ENCODE results near the gene MAGEA9.
"Not testable (repeated sequence)": the region's sequence is repeated elsewhere in the genome, so short reads cannot be mapped to it uniquely, and the experiment has no call there.

MAGEA9 gene, protein sequence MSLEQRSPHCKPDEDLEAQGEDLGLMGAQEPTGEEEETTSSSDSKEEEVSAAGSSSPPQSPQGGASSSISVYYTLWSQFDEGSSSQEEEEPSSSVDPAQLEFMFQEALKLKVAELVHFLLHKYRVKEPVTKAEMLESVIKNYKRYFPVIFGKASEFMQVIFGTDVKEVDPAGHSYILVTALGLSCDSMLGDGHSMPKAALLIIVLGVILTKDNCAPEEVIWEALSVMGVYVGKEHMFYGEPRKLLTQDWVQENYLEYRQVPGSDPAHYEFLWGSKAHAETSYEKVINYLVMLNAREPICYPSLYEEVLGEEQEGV

DNA sequence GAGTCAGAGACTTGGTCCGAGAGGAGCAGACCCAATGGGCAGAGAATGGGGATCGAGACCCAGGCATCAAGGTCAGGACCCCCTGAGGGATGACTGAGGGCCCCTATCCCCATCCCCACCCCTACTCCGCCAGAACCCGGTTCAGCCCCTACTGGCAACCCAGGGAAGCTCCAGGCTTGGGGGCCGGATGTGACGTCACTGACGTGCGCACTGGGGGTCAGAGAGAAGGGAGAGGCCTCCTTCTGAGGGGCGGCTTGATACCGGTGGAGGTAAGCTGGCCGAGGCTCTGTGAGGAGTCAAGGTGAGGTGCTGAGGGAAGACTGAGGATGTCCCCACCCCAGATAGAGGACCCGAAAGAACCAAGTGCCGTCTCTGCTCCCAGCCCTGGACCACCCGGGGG is at the start of gene MAGEA9:
Gene MAGEA9 (plus strand): TSS at position 204 of the 400 bp plus-strand sequence. CDS start 4,281 bp downstream, outside the sequence.
- DNase-seq: not testable (repeated sequence)

DNA sequence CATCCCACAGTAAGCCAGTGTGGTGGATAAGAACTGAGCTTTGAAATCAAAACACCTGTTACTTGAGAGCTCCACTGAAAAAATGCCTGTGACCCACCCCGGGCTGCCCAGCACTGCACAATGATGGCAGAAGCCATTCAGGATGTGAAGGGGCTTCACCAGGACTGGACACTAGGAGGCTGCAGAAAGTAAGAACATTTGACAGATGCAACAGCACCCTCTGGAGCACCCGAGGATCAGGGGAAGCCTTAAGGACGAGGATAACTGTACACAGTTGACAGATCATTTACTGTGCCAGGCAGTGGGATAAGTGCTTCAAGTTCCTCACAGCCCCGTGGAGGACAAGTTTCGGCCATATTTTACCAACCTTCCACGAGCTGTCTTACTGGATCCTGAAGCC is 39.5 kb upstream of the MAGEA9 start:
- DNase-seq: not testable (repeated sequence)

DNA sequence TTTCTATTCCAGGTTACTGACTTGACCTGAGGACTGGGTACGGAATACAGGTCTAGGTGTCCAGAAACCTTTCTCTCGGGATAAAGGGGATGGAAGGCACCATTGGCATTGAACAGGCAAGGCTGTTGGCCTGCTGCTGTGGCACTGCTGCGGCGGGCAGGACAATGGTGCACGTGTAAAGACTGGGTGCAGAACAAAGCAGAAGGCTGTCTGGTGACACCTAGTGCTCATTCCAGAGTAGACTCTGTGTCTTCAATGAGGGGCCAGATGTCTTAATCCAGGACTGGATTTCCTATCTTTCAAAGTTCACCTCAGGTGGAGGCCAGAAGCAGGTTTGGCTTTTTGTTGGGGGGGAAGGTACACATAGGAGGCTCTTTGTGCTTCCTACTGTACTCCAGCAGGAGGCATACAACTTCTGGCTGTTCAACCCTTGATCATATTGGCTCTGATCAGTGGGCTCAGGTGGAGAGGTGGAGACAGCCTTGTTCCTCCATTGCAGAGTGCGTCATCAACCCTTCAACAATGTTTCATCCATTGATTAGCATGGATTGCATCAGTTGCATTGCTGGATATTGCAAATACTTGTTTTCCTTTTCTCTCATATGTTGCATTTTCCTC is 35.2 kb upstream of the MAGEA9 start:
- DNase-seq: not testable (repeated sequence)

DNA sequence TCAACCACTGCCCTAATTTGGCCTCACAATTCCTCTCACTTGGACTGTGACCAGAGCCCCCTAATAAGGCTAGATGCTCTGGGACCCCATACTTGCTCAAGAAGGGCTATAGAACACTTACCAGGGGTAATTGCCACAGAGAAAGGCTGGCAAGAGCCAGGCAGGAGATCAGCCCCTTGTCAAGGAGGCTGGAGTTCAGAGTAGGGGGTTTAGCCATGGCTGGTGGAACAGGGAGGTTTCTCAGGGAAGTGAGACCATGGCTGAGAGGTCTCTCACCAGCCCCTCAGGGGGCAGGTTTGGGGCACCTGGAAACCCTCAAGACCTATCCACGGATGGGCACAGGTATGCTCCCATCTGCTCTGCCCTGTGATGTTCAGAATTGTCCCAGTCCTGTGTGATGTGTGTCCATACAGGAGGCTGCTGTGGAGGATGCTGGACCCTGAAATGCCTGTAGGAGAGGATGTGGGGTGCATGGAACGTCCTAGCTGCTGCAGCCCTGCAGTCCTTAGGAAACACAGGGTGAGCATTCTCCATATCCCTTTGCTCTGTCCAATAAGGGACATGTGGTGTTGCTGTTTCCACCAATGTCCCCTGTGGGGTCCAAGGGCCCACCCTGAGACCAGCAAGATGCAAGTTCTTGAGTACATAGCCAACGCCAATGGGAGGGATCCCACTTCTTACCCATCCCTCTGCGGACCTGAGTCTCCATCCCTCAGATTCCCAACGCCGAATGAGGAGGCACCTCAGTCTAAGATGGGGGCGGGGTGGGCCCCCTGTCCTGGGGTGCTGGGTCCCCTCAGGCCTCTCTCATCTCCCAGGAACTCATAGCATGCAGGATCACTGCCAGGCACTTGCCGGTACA is 24.3 kb upstream of the MAGEA9 start:
- no peak for DNase-seq

DNA sequence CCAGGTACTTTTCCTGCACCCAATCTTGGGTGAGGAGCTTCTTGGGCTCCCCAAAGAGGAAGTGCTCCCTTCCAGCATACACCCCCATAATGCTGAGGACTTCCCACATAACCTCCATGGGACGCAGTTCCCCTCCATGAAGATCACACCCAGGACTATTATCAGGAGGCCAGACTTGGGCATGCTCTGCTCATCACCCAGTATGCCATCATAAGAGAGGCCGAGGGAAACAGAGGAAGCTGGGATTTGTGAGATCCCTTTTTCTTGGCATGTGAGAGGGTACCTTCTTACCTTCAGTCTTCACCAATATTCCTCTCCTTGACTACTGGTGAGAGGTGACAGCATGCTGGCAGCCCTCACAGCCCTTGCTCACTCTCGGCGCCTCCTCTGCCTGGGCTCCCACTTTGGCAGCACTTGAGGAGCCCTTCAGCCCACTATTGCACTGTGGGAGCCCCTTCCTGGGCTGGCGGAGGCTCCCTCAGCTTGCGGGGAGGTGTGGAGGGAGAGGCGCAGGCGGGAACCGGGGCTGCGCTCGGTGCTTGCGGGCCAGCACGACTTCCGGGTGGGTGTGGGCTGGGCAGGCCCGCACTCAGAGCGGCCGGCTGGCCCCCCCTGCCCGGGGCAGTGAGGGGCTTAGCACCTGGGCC is 23.5 kb upstream of the MAGEA9 start:
- no peak for DNase-seq

DNA sequence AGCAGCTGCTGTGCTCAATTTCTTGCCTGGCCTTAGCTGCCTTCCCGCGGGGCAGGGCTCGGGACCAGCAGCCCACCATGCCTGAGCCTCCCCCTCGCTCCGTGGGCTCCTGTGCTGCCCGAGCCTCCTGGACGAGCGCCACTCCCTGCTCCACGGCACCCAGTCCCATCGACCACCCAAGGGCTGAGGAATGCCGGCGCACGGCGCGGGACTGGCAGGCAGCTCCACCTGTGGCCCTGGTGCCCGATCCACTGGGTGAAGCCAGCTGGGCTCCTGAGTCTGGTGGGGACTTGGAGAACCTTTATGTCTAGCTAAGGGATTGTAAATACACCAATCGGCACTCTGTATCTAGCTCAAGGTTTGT is 23.0 kb upstream of the MAGEA9 start:
- not testable (repeated sequence) for DNase-seq

DNA sequence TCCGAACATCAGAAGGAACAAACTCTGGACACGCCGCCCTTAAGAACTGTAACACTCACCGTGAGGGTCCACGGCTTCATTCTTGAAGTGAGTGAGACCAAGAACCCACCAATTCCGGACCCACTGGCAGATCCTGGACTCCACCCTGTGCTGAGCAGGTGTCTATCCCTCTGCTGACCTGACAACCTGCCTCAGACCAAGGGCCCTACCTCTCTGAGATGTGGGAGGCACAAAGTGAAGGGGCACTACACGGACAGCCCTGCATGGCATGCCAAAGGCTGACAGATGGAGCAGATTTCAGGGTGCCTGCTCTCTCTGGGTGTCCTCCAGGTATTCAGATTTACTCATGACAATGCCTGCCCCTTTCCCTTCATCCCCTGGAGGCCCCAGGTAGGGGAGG is 21.9 kb upstream of the MAGEA9 start:
- DNase-seq: no peak

DNA sequence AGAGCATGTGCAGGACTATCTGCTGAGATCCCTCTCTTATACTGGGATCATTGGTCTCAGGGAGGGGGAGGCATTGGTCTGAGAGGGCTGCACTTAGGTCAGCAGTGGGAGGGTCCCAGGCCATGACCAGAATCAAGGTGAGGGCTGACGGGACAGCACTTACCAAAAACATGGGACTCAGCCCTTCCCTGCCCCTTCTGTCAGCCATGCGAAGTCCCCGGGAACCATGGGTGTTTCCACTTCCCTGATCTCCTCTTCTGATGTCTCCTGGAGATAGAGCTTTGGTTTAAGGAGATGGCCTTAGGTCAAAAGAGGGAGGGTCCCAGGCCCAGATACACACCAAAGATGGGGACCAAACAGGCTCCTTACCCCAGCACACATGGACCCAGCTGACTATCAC is 20.8 kb upstream of the MAGEA9 start:
- no peak for DNase-seq

DNA sequence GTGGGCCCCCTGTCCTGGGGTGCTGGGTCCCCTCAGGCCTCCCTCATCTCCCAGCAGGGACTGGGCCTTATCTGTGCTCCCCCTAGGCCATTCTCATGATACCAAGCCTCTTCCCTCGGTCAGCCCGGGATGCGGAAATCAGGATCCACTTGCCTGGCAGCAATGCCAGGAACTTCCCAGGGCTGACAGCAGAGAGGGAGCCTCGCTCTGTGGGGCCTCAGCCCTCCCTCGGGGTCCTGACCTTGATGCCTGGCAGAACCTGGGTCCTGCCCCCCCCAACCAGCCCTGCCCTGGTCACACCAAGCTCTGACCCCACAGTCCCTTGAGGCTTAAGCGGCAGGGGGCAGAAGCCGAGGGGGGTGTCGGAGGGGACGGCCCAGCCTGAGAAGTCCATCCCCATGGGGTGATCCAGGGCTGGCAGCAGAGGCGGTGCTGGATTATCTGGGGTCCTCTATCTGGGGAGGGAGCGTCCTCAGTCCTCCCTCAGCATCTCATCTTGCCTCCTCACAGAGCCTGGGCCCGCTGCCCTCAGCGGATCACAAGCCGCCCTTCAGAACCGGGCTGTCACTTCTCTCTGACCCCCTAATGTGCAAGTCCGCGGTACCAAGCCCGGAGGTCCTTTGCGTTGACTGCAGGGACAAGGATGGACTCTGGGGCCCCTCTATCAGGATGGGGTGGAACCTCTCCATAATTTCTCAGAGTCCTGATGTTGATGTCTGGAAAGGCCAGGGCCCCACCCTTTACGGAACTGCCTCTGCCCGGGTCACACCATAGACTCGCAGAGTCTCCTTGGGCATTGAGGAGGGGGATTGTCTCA is 19.7 kb upstream of the MAGEA9 start:
- DNase-seq: not testable (repeated sequence)

DNA sequence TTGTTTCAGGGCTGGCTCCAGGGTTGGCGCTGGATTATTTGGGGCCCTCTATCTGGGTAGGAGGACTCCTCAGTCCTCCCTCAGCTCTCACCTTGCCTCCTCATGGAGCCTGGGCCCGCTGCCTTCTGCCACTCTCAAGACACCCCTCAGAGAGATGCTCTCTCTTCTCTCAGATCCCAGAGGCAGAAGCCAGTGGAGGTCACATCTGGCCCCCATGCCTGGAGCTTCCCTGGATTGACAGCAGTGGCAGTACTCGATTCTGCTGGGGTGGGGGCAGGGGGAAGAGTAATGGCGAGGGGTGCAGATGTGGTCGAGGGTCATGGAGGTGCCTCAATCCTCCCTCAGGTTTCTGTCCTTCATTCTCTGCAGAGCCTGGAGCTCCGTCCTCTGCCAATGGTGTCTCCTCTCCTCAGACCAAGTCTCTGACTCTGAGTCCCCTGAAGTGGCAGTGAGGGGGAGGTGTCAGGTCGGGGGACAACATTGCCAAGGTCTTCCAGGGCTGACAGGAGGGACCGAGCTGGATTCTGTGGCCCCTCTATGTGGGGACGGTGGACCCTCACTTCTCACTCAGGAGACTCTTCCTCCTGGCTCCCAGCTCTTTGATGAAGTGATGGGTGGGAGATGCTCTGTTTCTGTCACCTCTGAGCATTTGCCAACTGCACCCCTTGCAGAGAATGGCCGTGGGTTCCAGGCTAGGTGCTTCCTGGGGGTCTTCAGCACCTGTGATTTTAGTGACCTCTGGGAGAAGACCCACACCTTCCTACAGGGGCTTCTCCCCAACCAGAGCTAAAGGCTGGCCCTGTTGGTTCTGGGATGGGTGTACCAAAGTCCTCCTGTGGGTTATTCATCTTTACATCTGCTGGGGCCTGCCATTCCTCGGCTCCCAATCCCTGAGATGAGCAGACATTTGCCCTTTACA is 18.8 kb upstream of the MAGEA9 start:
- no peak for DNase-seq

DNA sequence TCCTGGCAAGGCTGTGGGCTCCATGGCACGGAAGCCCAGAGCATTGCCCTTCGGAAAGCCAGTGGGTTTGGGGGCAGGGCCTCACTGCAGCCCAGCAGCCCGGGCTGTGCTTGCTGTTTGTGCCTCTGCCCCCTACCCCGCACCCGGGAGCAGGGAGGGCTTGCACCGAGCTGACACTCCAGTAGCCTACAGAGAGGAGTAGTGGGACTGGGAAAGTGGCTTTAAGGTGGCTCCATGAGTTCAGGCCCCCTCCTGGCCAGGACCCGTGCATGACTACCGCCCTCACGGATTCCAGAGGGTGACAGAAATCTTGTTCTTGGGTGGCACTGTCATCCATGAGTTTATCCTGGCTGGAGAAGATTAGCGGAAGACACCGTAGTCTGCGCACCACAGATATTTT is 11.4 kb upstream of the MAGEA9 start:
- DNase-seq: not testable (repeated sequence)

DNA sequence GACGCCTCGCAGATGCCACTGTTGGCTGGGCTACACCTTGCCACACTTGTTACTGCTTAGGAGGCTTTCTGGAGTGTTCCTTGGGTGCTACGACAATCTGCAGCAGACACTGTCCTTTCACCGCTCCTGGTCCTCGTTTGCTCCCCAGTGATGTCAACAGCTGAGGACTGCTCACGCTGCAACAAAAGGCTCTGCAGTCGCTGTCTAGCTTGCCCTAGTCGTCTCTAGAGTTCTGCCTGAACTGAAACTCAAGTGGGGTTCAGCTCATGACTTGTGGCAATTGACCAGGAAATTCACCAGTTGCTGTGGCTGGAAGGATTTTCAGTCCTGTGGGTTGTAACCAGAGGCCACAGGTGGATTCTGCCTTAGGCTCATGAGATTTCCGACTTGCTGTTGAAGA is 8.7 kb upstream of the MAGEA9 start:
- DNase-seq: not testable (repeated sequence)

DNA sequence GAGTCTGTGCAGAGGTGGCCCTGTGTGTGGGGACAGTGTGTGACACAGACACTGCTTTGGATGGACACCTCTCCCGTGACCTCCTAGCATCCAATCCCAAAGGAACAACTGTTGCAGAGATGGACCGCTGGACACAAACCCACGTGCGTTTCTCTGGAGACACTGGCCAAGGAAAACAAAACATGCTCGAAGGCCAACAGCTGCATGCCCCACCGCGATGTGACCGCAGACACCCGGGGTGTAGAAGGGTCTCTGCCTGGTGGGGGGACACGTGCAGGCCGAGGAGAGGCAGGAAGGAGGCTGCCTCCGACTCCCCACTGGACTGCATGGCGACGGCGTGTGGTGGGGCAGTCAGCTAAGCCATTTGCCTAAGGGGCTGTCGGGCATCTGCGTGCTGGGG is 8.0 kb upstream of the MAGEA9 start, which contains the start of gene HSFX1:
Gene HSFX1 (plus strand): TSS at position 301 of the 400 bp plus-strand sequence. CDS start 614 bp downstream, outside the sequence.
- DNase-seq: not testable (repeated sequence)

DNA sequence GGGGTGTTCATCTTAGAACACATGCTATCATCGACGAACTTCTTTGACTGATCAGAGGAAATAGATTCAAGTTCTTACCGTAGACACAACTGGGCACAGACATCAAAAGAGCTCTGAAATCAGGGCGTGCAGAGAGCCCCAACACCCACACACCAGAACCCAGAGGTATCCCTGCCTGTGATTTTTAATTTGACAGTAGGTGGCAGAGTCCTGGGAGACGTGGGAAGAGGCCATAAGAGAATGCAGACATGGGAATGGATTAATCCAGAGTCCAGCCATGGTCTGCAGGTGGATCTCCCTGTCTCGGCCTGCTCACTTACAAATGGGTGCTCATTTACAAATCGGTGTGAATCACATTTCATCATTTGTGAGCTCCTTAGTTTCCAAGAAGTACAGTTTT is 3.7 kb upstream of the MAGEA9 start:
- DNase-seq: not testable (repeated sequence)

DNA sequence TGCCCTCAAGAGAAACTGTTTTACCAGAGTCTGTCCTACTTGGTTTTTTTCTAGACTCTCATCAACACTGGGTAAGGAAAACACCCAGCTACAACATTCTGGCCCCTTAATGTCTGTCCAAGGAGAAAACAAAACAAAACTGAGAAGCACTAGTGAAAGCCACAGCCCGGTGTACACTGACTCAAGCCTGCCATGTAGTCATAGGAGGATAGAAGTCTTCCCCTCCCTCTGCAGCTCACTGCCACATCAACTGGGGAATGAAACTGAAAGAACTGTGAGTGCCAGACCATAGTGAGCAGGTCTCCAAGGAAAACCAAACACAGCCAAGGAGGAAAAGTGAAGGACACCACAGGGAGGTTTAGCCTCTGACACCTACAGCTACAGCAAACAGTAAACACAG is 13.8 kb downstream of the MAGEA9 start:
- not testable (repeated sequence) for DNase-seq

DNA sequence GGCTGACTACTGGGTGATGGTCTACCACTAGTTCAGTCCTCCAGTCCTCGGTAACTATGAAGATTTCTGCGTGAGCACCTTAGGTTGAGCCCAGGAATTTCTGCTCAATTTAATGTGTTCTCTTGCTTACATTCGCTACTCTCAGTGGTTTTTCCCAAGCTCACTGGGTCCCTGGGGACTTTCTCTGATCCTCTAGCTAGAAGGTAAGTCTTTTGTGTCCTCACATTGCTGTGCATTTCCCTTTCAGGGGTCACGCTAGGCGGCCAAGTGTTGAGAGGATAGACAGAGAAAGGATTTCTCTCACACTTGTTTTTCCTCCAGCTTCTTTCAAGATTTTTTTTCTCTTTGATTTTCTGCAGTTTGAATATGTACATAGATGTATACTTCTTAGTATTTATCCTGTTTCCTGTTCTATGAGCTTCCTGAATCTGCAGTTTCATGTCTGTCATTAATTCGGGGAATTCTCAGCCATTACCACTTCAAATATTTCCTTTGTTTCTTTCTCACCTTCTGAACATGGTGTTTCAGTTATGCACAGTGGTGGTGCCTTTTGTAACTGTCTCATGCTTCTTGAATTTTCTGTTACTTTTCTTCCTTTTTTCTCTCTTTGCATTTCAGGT is 17.5 kb downstream of the MAGEA9 start:
- no peak for DNase-seq

DNA sequence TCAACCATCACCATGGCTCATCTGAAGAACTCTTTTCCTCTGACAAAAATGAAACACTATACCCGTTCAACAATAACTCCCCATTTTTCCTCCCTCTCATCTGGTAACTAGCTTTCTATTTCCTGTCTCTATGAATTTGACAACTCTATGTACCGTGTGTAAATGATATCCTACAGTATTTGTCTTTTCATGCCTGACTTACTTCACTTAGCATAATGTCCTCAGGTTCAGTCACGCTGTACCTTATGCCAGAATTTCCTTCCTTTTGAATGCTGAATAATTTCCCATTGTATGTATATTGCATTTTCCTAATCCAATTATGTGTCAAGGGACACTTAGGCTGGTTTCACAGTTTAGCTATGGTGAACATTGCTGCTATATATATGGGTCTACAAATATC is 18.2 kb downstream of the MAGEA9 start:
- DNase-seq: no peak

DNA sequence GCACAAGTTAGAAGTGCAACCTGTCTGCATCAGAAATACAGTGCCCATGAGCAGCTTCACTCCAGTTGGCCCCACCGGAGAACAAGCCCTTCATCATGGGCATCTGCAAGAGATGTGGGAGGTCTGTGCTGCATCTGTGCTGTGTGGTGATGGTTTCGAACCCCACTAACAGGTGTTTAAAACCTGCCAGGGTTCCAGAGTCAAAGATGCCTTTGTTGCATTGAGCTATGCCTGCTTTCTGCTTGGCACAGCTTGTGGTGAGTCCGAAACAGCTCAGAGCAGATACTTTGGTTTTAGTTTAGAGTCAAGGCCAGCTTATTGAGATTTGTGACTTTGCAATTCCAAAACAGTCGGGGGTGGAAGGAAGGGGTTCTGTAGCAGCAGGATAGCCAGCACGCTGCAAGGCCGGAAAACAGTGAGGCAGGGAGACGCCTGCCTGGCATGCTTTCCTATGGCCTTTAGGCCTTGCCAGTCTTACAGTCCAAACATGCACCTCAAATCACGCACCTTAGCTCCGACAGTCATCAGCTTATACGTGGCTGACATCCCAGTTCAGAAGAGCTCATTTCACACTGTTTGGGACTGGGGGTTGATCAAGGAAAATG is 21.8 kb downstream of the MAGEA9 start:
- no peak for DNase-seq

DNA sequence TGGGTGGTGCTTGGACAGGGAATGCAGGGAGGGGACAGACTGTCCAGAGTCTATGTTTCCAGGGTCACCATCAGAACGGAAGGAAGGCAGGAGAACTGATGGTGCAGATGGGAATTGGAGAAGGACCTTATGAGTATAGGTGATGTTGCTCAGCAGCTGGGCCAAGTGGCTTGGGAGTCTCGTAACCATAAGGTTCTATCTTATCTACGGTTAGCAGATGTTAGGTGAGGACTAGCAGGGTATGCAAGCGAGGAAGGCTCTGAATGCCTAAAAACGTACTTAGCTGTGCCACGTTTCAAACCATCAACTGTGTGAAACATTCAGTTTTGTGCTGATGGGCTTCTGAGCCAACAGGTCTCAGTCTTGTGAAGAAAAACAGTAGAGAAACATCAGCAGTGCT is 22.4 kb downstream of the MAGEA9 start:
- no peak for DNase-seq

All from stimulated activated CD4-positive, alpha-beta T cell treated with anti-CD3 and anti-CD28 coated beads, Interleukin-12 subunit alpha, Interleukin-12 subunit beta, amount 100 ng/mL, for 4 hours (primary cell).